ENCODE results near the gene IL19.
"Not testable (repeated sequence)": the region's sequence is repeated elsewhere in the genome, so short reads cannot be mapped to it uniquely, and the experiment has no call there.

IL19 gene

GRCh38 chr1:206741142-206741701 is 29.4 kb upstream of the IL19 start:
- no peak for DNase-seq (ENCODE audit: low read depth in 2 of 2)

GRCh38 chr1:206742719-206743383 is 27.7 kb upstream of the IL19 start:
- no peak for DNase-seq (ENCODE audit: low read depth in 2 of 2)

- DNase-seq (ENCODE audit: low read depth in 2 of 2), result no peak
Observed at GRCh38 chr1:206744683-206745082, 25.9 kb upstream of the IL19 start.

- no peak for DNase-seq (ENCODE audit: low read depth in 2 of 2)
Observed at GRCh38 chr1:206745301-206745700, 25.3 kb upstream of the IL19 start.

GRCh38 chr1:206748348-206749030 is 22.1 kb upstream of the IL19 start:
- DNase-seq (ENCODE audit: low read depth in 2 of 2), result no peak

GRCh38 chr1:206751891-206752290 is 18.7 kb upstream of the IL19 start:
- no peak for DNase-seq (ENCODE audit: low read depth in 2 of 2)

GRCh38 chr1:206752481-206752880 is 18.1 kb upstream of the IL19 start:
- DNase-seq (ENCODE audit: low read depth in 2 of 2), result no peak

GRCh38 chr1:206753141-206753540 is 17.4 kb upstream of the IL19 start:
- no peak for DNase-seq (ENCODE audit: low read depth in 2 of 2)

- no peak for DNase-seq (ENCODE audit: low read depth in 2 of 2)
Observed at GRCh38 chr1:206754011-206754410, 16.6 kb upstream of the IL19 start.

- no peak for DNase-seq (ENCODE audit: low read depth in 2 of 2)
Observed at GRCh38 chr1:206757524-206758266, 12.9 kb upstream of the IL19 start.

GRCh38 chr1:206760590-206760989 is 10.0 kb upstream of the IL19 start:
- no peak for DNase-seq (ENCODE audit: low read depth in 2 of 2)

GRCh38 chr1:206761159-206761768 is 9.3 kb upstream of the IL19 start:
- no peak for DNase-seq (ENCODE audit: low read depth in 2 of 2)

GRCh38 chr1:206762741-206763364 is 7.7 kb upstream of the IL19 start:
- not testable (repeated sequence) for DNase-seq (ENCODE audit: low read depth in 2 of 2)

- DNase-seq (ENCODE audit: low read depth in 2 of 2), result not testable (repeated sequence)
Observed at GRCh38 chr1:206765771-206766170, 4.8 kb upstream of the IL19 start.

GRCh38 chr1:206766251-206766856 is 4.2 kb upstream of the IL19 start:
- DNase-seq (ENCODE audit: low read depth in 2 of 2), result no peak

GRCh38 chr1:206768472-206769303 is 1.9 kb upstream of the IL19 start:
- no peak for DNase-seq (ENCODE audit: low read depth in 2 of 2)

GRCh38 chr1:206769304-206769731 is 1.3 kb upstream of the IL19 start:
- no peak for DNase-seq (ENCODE audit: low read depth in 2 of 2)

GRCh38 chr1:206771338-206771692 is 742 bp downstream of the IL19 start:
- DNase-seq (ENCODE audit: low read depth in 2 of 2), result no peak

- no peak for DNase-seq (ENCODE audit: low read depth in 2 of 2)
Observed at GRCh38 chr1:206772243-206772937, 1.8 kb downstream of the IL19 start, which contains the start of gene IL10. Gene IL10, minus strand, starts transcription at chr1:206772494. Its CDS starts 59 bp downstream, at chr1:206772435.

- DNase-seq (ENCODE audit: low read depth in 2 of 2), result no peak
Observed at GRCh38 chr1:206774093-206774492, 3.5 kb downstream of the IL19 start.
